ENCODE results near the gene GCKR. TPM values are rescaled to one million over a fixed set of nuclear protein-coding genes. Genes with fewer than 3 reads are reported as not detected.

GCKR gene
- total and polyA plus RNA-seq, 2 of the 13 experiments (the other 11 are each of a cell fraction or from before 2014, with no cell fraction given), result 15.2 to 48.3 TPM

GRCh38 chr2:27494284-27494943 is 2.2 kb upstream of the GCKR start (continued):
- TF ChIP-seq, protein P1, sequence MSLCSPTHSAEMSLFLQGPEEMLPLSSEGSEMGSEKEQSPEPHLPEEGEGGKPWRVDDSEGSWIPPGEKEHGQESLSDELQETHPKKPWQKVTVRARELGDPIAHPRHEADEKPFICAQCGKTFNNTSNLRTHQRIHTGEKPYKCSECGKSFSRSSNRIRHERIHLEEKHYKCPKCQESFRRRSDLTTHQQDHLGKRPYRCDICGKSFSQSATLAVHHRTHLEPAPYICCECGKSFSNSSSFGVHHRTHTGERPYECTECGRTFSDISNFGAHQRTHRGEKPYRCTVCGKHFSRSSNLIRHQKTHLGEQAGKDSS (CRISPR knock-in tag; IDR thresholded peaks at IDR 0.05; ENCODE audit: borderline replicate concordance, low read depth), result peak; percentile 73; the same call in 1 of the 2 replicates
- 0 out of 2 replicates have a peak, but pooled peaks have one; percentile 7 for TF ChIP-seq ZMYM4 (CRISPR knock-in tag; IDR thresholded peaks at IDR 0.05)
- TF ChIP-seq, protein P2, sequence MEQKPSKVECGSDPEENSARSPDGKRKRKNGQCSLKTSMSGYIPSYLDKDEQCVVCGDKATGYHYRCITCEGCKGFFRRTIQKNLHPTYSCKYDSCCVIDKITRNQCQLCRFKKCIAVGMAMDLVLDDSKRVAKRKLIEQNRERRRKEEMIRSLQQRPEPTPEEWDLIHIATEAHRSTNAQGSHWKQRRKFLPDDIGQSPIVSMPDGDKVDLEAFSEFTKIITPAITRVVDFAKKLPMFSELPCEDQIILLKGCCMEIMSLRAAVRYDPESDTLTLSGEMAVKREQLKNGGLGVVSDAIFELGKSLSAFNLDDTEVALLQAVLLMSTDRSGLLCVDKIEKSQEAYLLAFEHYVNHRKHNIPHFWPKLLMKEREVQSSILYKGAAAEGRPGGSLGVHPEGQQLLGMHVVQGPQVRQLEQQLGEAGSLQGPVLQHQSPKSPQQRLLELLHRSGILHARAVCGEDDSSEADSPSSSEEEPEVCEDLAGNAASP (CRISPR knock-in tag; IDR thresholded peaks at IDR 0.05; ENCODE audit: borderline replicate concordance), result no peak
- TF ChIP-seq KAT7 (CRISPR knock-in tag; IDR thresholded peaks at IDR 0.05; ENCODE audit: borderline replicate concordance), result peak; percentile 44; the same call in 1 of the 2 replicates
- TF ChIP-seq, protein P3, sequence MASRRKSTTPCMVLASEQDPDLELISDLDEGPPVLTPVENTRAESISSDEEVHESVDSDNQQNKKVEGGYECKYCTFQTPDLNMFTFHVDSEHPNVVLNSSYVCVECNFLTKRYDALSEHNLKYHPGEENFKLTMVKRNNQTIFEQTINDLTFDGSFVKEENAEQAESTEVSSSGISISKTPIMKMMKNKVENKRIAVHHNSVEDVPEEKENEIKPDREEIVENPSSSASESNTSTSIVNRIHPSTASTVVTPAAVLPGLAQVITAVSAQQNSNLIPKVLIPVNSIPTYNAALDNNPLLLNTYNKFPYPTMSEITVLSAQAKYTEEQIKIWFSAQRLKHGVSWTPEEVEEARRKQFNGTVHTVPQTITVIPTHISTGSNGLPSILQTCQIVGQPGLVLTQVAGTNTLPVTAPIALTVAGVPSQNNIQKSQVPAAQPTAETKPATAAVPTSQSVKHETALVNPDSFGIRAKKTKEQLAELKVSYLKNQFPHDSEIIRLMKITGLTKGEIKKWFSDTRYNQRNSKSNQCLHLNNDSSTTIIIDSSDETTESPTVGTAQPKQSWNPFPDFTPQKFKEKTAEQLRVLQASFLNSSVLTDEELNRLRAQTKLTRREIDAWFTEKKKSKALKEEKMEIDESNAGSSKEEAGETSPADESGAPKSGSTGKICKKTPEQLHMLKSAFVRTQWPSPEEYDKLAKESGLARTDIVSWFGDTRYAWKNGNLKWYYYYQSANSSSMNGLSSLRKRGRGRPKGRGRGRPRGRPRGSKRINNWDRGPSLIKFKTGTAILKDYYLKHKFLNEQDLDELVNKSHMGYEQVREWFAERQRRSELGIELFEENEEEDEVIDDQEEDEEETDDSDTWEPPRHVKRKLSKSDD (CRISPR knock-in tag; IDR thresholded peaks at IDR 0.05; ENCODE audit: low read depth), result no peak
- TF ChIP-seq ZNF788 (CRISPR knock-in tag; IDR thresholded peaks at IDR 0.05; ENCODE audit: borderline replicate concordance), result peak; percentile 67; the same call in 1 of the 2 replicates
- TF ChIP-seq SRSF1 (optimal IDR thresholded peaks at IDR 0.05; ENCODE audit: low read depth, low read length), result no peak
- TF ChIP-seq ZBTB21 (CRISPR knock-in tag; IDR thresholded peaks at IDR 0.05), result no peak
- TF ChIP-seq TP53 (CRISPR knock-in tag; conservative IDR thresholded peaks at IDR 0.05), result no peak
- TF ChIP-seq ZBTB4 (CRISPR knock-in tag; IDR thresholded peaks at IDR 0.05; ENCODE audit: borderline replicate concordance), result peak; percentile 73; the same call in 1 of the 2 replicates
- TF ChIP-seq, protein P4, sequence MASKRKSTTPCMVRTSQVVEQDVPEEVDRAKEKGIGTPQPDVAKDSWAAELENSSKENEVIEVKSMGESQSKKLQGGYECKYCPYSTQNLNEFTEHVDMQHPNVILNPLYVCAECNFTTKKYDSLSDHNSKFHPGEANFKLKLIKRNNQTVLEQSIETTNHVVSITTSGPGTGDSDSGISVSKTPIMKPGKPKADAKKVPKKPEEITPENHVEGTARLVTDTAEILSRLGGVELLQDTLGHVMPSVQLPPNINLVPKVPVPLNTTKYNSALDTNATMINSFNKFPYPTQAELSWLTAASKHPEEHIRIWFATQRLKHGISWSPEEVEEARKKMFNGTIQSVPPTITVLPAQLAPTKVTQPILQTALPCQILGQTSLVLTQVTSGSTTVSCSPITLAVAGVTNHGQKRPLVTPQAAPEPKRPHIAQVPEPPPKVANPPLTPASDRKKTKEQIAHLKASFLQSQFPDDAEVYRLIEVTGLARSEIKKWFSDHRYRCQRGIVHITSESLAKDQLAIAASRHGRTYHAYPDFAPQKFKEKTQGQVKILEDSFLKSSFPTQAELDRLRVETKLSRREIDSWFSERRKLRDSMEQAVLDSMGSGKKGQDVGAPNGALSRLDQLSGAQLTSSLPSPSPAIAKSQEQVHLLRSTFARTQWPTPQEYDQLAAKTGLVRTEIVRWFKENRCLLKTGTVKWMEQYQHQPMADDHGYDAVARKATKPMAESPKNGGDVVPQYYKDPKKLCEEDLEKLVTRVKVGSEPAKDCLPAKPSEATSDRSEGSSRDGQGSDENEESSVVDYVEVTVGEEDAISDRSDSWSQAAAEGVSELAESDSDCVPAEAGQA (IDR thresholded peaks at IDR 0.05; ENCODE audit: low read depth), result 0 out of 2 replicates have a peak, but pooled peaks have one; percentile 26
- TF ChIP-seq, protein P4 (CRISPR knock-in tag; IDR thresholded peaks at IDR 0.05; ENCODE audit: borderline replicate concordance), result no peak

Data from HepG2 (cell line).